GM12878 (cell line): ENCODE results near the gene PDCD10. TPM values are rescaled to one million over a fixed set of nuclear protein-coding genes. Genes with fewer than 3 reads are reported as not detected.

ENCODE experiments used
- ATAC-seq: fragments of 200-7000 bp; cut with Tn5 transposase; 3 replicates; pipeline ENCODE4 v1.9.1; 2020; ENCODE audit warnings: mild to moderate bottlenecking, moderate library complexity
- BruUV-seq: library from RNA; stranded (reverse); fragments of 400-500 nt; replicated peaks from 2 replicates; lab custom pipeline; 2021; lab: Mats Ljungman, UMichigan
- CTCF ChIA-PET: fragments of 300-600 bp; sonication (Branson Sonifier 250); formaldehyde crosslinking; extraction: SDS; loops from one replicate; lab custom pipeline; 2021; ENCODE audit warnings: inconsistent platforms; lab: Yijun Ruan, JAX
- POLR2A ChIA-PET: fragments of 350-600 bp; formaldehyde crosslinking; extraction: SDS; loops from one replicate; lab custom pipeline; 2021; ENCODE audit warnings: inconsistent platforms; lab: Charles Lee
- RAD21 ChIA-PET: fragments of 300-600 bp; sonication (Branson Sonifier 250); formaldehyde crosslinking; loops from one replicate; lab custom pipeline; 2023; ENCODE audit warnings: antibody characterized with exemption; ENCODE audit not compliant: unreplicated experiment; lab: Charles Lee
- SMC1A ChIA-PET: fragments of 300-600 bp; sonication (Branson Sonifier 250); formaldehyde crosslinking; loops from one replicate; lab custom pipeline; 2023; ENCODE audit not compliant: unreplicated experiment, uncharacterized antibody; lab: Charles Lee
- DNase-seq: peaks from one replicate; pipeline ENCODE4 v3.0.0-alpha.2; 2011; ENCODE audit warnings: low read depth, low spot score
- FAIRE-seq: peaks from 3 replicates; lab custom pipeline; 2011; peaks lifted over from hg19 to GRCh38; lab: Jason Lieb, UNC
- H2AFZ ChIP-seq: 2 replicates; pipeline ENCODE4 v1.6.0; 2011; ENCODE audit warnings: low read depth, low read length, control low read depth; ENCODE audit not compliant: control insufficient read depth
- H3K27ac ChIP-seq: 2 replicates; pipeline ENCODE4 v1.5.1; 2011; ENCODE audit warnings: control low read depth; ENCODE audit not compliant: control insufficient read depth, insufficient read depth
- H3K27me3 ChIP-seq, 2 experiments: replicated peaks in 1 of 2; 2 replicates each; pipeline versions ENCODE4 v1.6.0 to v1.6.1; 2011; ENCODE audit warnings: low read length in 1 of 2; ENCODE audit not compliant: control insufficient read depth in 2 of 2, insufficient read depth in 2 of 2
- H3K36me3 ChIP-seq, 2 experiments: 2 replicates each; pipeline ENCODE4 v1.5.1; 2011; ENCODE audit warnings: low read length in 1 of 2; ENCODE audit not compliant: control insufficient read depth in 2 of 2, insufficient read depth in 2 of 2
- H3K4me1 ChIP-seq: 2 replicates; pipeline ENCODE4 v1.6.1; 2011; ENCODE audit warnings: mild to moderate bottlenecking, low read length, moderate library complexity, mixed read lengths; ENCODE audit not compliant: control insufficient read depth, insufficient read depth
- H3K4me2 ChIP-seq: 2 replicates; pipeline ENCODE4 v1.6.0; 2011; ENCODE audit warnings: control low read depth; ENCODE audit not compliant: control insufficient read depth, insufficient read depth
- H3K4me3 ChIP-seq: fragments of 200-600 bp; sonication (generic); 2 replicates; pipeline ENCODE4 v1.5.1; 2016
- H3K79me2 ChIP-seq: 2 replicates; pipeline ENCODE4 v1.6.0; 2011; ENCODE audit warnings: low read length; ENCODE audit not compliant: control insufficient read depth, insufficient read depth
- H3K9ac ChIP-seq: 2 replicates; pipeline ENCODE4 v1.8.0; 2011; ENCODE audit warnings: low read length, control low read depth, mixed read lengths; ENCODE audit not compliant: control insufficient read depth, insufficient read depth
- H3K9me3 ChIP-seq: replicated peaks from 3 replicates; pipeline ENCODE4 v1.5.1; 2011; ENCODE audit warnings: mild to moderate bottlenecking, low read length; ENCODE audit not compliant: control insufficient read depth, insufficient read depth
- H4K20me1 ChIP-seq: 2 replicates; pipeline ENCODE4 v1.6.0; 2011; ENCODE audit not compliant: control insufficient read depth, insufficient read depth
- ATF7 ChIP-seq: fragments of 450-650 bp; IDR thresholded peaks from 2 replicates; pipeline ENCODE4 v1.6.1; 2016; ENCODE audit warnings: low read depth, mild to moderate bottlenecking
- RAD21 ChIP-seq: IDR thresholded peaks from 2 replicates; pipeline ENCODE4 v1.6.1; 2011; ENCODE audit warnings: mild to moderate bottlenecking, low read depth, low read length, moderate library complexity; ENCODE audit not compliant: insufficient read depth
- SMC3 ChIP-seq: IDR thresholded peaks from 2 replicates; pipeline ENCODE4 v1.6.1; 2011; ENCODE audit warnings: low read length, improper control_type of control experiment, borderline replicate concordance
- in situ Hi-C: fragments of 300-500 bp; cut with MboI; formaldehyde crosslinking; loops from 9 replicates; pipeline ENCODE4 v1.14.3; 2018; ENCODE audit warnings: mixed read lengths
- intact Hi-C: fragments of 100-400 bp; cut with micrococcal nuclease; formaldehyde crosslinking; loops from one replicate; pipeline ENCODE4 v1.14.2; 2022; ENCODE audit not compliant: unreplicated experiment
- polyA plus RNA-seq, 11 experiments: library from polyadenylated mRNA; depleted of rRNA in 4 of 11; unstranded in 6 of 11; stranded (reverse) in 5 of 11; fragments of >200 nt; fragmentation: Nextera tagmentation in 4 of 11; fragmentation: Illumina TruSeq in 1 of 11; extraction: Ambion mirVana in 4 of 11; extraction: Trizol in 1 of 11; gene quantifications; 1 replicate in 1 of 11; 2 replicates in 10 of 11; pipeline versions ENCODE4 v1.2.1 to v1.2.3, GENCODE V29; 2011 to 2016; ENCODE audit warnings: inconsistent platforms in 2 of 11, missing spikeins in 2 of 11, low read depth in 1 of 11
- total RNA-seq, 4 experiments: library from RNA; depleted of rRNA in 3 of 4; stranded (reverse); fragments of >200 nt in 3 of 4; fragmentation: Illumina TruSeq in 1 of 4; extraction: Trizol in 1 of 4; gene quantifications; 2 replicates each; pipeline versions ENCODE4 v1.2.1 to v1.2.3, GENCODE V29; 2013 to 2021
- TF ChIP-seq, protein P1 (sequence below): fragments of 450-650 bp; IDR thresholded peaks from 2 replicates; pipeline ENCODE4 v1.6.1; 2016; ENCODE audit warnings: mild to moderate bottlenecking
- TF ChIP-seq, protein P2 (sequence below), 3 experiments: IDR thresholded peaks in 2 of 3; conservative IDR thresholded peaks in 1 of 3; 2 replicates each; pipeline ENCODE4 v1.5.1; 2011; ENCODE audit warnings: low read depth in 3 of 3, low read length in 3 of 3, mild to moderate bottlenecking in 3 of 3, control low read depth in 2 of 3, moderate library complexity in 2 of 3, inconsistent platforms in 1 of 3, mixed read lengths in 1 of 3; ENCODE audit not compliant: control insufficient read depth in 2 of 3, insufficient read depth in 1 of 3; ENCODE audit errors: extremely low read depth in 1 of 3

Gene PDCD10
- total and polyA plus RNA-seq, 10 of the 15 experiments (the other 5 are each of a cell fraction or from before 2014, with no cell fraction given): 64.1 to 247 (median 125) TPM

DNA sequence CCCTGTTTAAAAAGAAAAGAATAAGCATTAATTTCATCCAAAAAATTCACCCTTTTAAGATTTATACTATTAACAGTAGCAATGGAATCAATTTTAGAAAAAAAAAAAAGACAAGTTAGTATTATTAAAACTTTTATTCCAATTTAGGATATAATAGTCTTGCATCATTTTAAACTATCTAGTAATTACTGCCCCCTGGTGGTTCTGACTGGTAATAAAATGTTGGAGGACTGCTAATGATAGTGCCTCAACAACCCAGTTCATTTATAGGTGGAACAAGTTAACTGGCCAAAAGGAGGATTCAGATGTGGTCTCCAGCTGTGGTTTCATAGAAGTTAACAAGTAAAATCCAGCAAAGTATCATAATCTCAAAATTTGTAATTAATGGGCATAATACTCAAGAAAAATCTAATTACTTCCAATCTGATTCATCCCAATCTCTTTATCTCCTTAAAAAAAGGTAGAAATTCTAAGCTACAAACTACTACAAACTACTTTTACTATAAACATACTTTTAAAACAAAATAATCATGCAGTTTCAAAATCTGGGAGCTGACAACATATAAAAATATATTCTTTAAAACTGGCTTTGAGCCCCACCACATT is 50.2 kb downstream of the PDCD10 start:
- no peak overlapping the region for H3K27ac ChIP-seq
- H2AFZ ChIP-seq: no peak overlapping the region
- no peaks in the 10 kb centered on the region for H3K27me3 ChIP-seq
- H3K4me2 ChIP-seq: no peak overlapping the region
- no peak overlapping the region for H3K4me3 ChIP-seq
- no peaks in the 10 kb centered on the region for H3K79me2 ChIP-seq
- intact Hi-C loops: loop anchor here (1.0 kb wide), 1 partner anchor 304 kb away; the partner anchor contains the start of gene ZBBX
- in situ Hi-C loops: no loop called here
- TF ChIP-seq SMC3 (0 out of 2 replicates have a peak, but pooled peaks have one; percentile 23), ATF7 (peak; percentile 25; the same call in 1 of the 2 replicates), RAD21 (peak; percentile 51)
- TF ChIP-seq, protein P1, sequence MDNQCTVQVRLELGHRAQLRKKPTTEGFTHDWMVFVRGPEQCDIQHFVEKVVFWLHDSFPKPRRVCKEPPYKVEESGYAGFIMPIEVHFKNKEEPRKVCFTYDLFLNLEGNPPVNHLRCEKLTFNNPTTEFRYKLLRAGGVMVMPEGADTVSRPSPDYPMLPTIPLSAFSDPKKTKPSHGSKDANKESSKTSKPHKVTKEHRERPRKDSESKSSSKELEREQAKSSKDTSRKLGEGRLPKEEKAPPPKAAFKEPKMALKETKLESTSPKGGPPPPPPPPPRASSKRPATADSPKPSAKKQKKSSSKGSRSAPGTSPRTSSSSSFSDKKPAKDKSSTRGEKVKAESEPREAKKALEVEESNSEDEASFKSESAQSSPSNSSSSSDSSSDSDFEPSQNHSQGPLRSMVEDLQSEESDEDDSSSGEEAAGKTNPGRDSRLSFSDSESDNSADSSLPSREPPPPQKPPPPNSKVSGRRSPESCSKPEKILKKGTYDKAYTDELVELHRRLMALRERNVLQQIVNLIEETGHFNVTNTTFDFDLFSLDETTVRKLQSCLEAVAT: no peak
- TF ChIP-seq, protein P2, sequence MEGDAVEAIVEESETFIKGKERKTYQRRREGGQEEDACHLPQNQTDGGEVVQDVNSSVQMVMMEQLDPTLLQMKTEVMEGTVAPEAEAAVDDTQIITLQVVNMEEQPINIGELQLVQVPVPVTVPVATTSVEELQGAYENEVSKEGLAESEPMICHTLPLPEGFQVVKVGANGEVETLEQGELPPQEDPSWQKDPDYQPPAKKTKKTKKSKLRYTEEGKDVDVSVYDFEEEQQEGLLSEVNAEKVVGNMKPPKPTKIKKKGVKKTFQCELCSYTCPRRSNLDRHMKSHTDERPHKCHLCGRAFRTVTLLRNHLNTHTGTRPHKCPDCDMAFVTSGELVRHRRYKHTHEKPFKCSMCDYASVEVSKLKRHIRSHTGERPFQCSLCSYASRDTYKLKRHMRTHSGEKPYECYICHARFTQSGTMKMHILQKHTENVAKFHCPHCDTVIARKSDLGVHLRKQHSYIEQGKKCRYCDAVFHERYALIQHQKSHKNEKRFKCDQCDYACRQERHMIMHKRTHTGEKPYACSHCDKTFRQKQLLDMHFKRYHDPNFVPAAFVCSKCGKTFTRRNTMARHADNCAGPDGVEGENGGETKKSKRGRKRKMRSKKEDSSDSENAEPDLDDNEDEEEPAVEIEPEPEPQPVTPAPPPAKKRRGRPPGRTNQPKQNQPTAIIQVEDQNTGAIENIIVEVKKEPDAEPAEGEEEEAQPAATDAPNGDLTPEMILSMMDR (IDR thresholded peaks at IDR 0.05 in 2 of 3, conservative IDR thresholded peaks at IDR 0.05 in 1 of 3; ENCODE audit: control insufficient read depth in 2 of 3, extremely low read depth in 1 of 3, insufficient read depth in 1 of 3, low read depth in 3 of 3, low read length in 3 of 3): peak; percentile 48 to 58 (median 58); a peak in 5 of 6 replicates
- no peak for DNase-seq
- no peak overlapping the region for H3K9ac ChIP-seq
- no peaks in the 10 kb centered on the region for H3K9me3 ChIP-seq
- peak; percentile 92 for ATAC-seq
- no peaks in the 10 kb centered on the region for H3K4me1 ChIP-seq
- no peak for FAIRE-seq
- H4K20me1 ChIP-seq: no peaks in the 10 kb centered on the region
- RAD21 ChIA-PET: interaction anchor here (0.7 to 1.9 kb wide), 5 partner anchors 55 to 304 kb away, joined by 3 to 10 read pairs (median 4); partner anchors contain the start of gene ZBBX
- peaks cover 0 to 13% of the 10 kb centered on the region in 2 experiments; a peak in 1 of 4 replicates for H3K36me3 ChIP-seq
- POLR2A ChIA-PET: interaction anchor here (1.5 kb wide), 1 partner anchor 9 kb away, joined by 3 read pairs; no protein-coding TSS in a partner anchor
- CTCF ChIA-PET: interaction anchor here (0.6 to 3.4 kb wide), 35 partner anchors 9 to 303 kb away, joined by 3 to 42 read pairs (median 4); partner anchors contain the start of genes PDCD10, SERPINI1 and ZBBX
- BruUV-seq: no TSS peak
- SMC1A ChIA-PET: interaction anchor here (0.7 to 2.9 kb wide), 16 partner anchors 10 to 304 kb away, joined by 3 to 16 read pairs (median 3); partner anchors contain the start of genes SERPINI1 and ZBBX
